GM12878 (cell line): ENCODE results near the gene ZBED4.

Experiments used
- EGR1 ChIP-seq, 2 experiments: IDR thresholded peaks; 1 replicate in 1 of 2; 2 replicates in 1 of 2; pipeline ENCODE4 v1.6.1; 2011 to 2012; ENCODE audit warnings: low read depth in 2 of 2, low read length in 2 of 2, borderline replicate concordance in 1 of 2, mild to moderate bottlenecking in 1 of 2, moderate library complexity in 1 of 2
- HDAC2 ChIP-seq: fragments of 200-600 bp; sonication (generic); IDR thresholded peaks from 2 replicates; pipeline ENCODE4 v1.6.1; 2017
- KLF5 ChIP-seq: fragments of 450-650 bp; IDR thresholded peaks from 2 replicates; pipeline ENCODE4 v1.6.1; 2014; ENCODE audit warnings: mild to moderate bottlenecking; ENCODE audit not compliant: partially characterized antibody
- POLR2A ChIP-seq: IDR thresholded peaks from 2 replicates; pipeline ENCODE4 v1.6.1; 2011; ENCODE audit warnings: low read depth, mild to moderate bottlenecking, low read length
- RAD21 ChIP-seq: IDR thresholded peaks from 2 replicates; pipeline ENCODE4 v1.6.1; 2011; ENCODE audit warnings: mild to moderate bottlenecking, low read depth, low read length, moderate library complexity; ENCODE audit not compliant: insufficient read depth
- RFX5 ChIP-seq: IDR thresholded peaks from 2 replicates; pipeline ENCODE4 v1.6.1; 2011; ENCODE audit warnings: low read depth, low read length, improper control_type of control experiment
- WRNIP1 ChIP-seq: IDR thresholded peaks from 2 replicates; pipeline ENCODE4 v1.6.1; 2011; ENCODE audit warnings: low read depth, low read length, improper control_type of control experiment, borderline replicate concordance
- TF ChIP-seq, protein P1 (sequence below): fragments of 450-650 bp; IDR thresholded peaks from 2 replicates; pipeline ENCODE4 v1.6.1; 2018; ENCODE audit warnings: mild to moderate bottlenecking, low read depth, moderate library complexity; ENCODE audit not compliant: partially characterized antibody
- TF ChIP-seq, protein P2 (sequence below), 3 experiments: IDR thresholded peaks in 2 of 3; conservative IDR thresholded peaks in 1 of 3; 2 replicates each; pipeline ENCODE4 v1.5.1; 2011; ENCODE audit warnings: low read depth in 3 of 3, low read length in 3 of 3, mild to moderate bottlenecking in 3 of 3, control low read depth in 2 of 3, moderate library complexity in 2 of 3, inconsistent platforms in 1 of 3, mixed read lengths in 1 of 3; ENCODE audit not compliant: control insufficient read depth in 2 of 3, insufficient read depth in 1 of 3; ENCODE audit errors: extremely low read depth in 1 of 3
- TF ChIP-seq, protein P3 (sequence below): IDR thresholded peaks from 2 replicates; pipeline ENCODE4 v1.6.1; 2012; ENCODE audit warnings: mild to moderate bottlenecking, low read depth, low read length

DNA sequence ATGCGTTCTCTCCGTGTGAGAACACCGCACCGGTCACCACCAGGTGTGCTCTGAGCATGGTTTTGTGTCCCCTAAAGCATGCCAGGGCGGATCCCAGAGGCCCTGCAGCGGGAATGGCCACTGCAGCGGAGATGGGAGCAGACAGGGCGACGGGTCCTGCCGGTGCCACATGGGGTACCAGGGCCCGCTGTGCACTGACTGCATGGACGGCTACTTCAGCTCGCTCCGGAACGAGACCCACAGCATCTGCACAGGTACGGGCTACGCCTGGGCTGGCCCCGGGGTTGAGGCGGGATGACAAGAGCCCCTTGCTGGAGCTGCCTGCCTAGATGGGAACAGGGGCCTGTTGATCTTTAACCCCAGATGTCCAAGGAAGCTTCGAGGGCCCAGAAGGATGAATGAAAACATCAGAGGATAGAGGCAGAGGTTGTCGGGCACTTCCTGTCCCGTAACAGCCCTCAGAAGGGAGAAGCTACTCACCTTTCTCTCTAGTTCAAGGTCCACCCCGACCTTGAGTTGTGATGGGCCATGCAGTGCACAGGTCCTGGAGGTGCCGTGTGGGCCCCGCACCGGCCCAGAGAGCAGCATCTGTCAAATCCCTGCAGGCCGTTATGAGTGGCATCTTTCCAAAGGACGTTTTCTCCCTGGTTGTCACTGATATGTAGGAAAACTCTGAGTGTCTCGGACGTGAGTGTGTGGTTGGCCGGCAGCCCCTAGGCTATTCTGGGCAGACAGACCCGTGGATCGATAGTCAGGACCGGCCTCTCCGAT, 68.0 kb downstream of the ZBED4 start:
- TF ChIP-seq RAD21 (no peak), KLF5 (no peak), WRNIP1 (no peak), EGR1 (IDR thresholded peaks at IDR 0.05; ENCODE audit: borderline replicate concordance in 1 of 2, low read depth in 2 of 2, low read length in 2 of 2) (no peak), RFX5 (no peak), POLR2A (no peak), HDAC2 (no peak)
- TF ChIP-seq, protein P1, sequence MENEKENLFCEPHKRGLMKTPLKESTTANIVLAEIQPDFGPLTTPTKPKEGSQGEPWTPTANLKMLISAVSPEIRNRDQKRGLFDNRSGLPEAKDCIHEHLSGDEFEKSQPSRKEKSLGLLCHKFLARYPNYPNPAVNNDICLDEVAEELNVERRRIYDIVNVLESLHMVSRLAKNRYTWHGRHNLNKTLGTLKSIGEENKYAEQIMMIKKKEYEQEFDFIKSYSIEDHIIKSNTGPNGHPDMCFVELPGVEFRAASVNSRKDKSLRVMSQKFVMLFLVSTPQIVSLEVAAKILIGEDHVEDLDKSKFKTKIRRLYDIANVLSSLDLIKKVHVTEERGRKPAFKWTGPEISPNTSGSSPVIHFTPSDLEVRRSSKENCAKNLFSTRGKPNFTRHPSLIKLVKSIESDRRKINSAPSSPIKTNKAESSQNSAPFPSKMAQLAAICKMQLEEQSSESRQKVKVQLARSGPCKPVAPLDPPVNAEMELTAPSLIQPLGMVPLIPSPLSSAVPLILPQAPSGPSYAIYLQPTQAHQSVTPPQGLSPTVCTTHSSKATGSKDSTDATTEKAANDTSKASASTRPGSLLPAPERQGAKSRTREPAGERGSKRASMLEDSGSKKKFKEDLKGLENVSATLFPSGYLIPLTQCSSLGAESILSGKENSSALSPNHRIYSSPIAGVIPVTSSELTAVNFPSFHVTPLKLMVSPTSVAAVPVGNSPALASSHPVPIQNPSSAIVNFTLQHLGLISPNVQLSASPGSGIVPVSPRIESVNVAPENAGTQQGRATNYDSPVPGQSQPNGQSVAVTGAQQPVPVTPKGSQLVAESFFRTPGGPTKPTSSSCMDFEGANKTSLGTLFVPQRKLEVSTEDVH: no peak
- TF ChIP-seq, protein P2, sequence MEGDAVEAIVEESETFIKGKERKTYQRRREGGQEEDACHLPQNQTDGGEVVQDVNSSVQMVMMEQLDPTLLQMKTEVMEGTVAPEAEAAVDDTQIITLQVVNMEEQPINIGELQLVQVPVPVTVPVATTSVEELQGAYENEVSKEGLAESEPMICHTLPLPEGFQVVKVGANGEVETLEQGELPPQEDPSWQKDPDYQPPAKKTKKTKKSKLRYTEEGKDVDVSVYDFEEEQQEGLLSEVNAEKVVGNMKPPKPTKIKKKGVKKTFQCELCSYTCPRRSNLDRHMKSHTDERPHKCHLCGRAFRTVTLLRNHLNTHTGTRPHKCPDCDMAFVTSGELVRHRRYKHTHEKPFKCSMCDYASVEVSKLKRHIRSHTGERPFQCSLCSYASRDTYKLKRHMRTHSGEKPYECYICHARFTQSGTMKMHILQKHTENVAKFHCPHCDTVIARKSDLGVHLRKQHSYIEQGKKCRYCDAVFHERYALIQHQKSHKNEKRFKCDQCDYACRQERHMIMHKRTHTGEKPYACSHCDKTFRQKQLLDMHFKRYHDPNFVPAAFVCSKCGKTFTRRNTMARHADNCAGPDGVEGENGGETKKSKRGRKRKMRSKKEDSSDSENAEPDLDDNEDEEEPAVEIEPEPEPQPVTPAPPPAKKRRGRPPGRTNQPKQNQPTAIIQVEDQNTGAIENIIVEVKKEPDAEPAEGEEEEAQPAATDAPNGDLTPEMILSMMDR (IDR thresholded peaks at IDR 0.05 in 2 of 3, conservative IDR thresholded peaks at IDR 0.05 in 1 of 3; ENCODE audit: control insufficient read depth in 2 of 3, extremely low read depth in 1 of 3, insufficient read depth in 1 of 3, low read depth in 3 of 3, low read length in 3 of 3): no peak
- TF ChIP-seq, protein P3, sequence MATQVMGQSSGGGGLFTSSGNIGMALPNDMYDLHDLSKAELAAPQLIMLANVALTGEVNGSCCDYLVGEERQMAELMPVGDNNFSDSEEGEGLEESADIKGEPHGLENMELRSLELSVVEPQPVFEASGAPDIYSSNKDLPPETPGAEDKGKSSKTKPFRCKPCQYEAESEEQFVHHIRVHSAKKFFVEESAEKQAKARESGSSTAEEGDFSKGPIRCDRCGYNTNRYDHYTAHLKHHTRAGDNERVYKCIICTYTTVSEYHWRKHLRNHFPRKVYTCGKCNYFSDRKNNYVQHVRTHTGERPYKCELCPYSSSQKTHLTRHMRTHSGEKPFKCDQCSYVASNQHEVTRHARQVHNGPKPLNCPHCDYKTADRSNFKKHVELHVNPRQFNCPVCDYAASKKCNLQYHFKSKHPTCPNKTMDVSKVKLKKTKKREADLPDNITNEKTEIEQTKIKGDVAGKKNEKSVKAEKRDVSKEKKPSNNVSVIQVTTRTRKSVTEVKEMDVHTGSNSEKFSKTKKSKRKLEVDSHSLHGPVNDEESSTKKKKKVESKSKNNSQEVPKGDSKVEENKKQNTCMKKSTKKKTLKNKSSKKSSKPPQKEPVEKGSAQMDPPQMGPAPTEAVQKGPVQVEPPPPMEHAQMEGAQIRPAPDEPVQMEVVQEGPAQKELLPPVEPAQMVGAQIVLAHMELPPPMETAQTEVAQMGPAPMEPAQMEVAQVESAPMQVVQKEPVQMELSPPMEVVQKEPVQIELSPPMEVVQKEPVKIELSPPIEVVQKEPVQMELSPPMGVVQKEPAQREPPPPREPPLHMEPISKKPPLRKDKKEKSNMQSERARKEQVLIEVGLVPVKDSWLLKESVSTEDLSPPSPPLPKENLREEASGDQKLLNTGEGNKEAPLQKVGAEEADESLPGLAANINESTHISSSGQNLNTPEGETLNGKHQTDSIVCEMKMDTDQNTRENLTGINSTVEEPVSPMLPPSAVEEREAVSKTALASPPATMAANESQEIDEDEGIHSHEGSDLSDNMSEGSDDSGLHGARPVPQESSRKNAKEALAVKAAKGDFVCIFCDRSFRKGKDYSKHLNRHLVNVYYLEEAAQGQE: no peak
